Stimulated activated CD4-positive, alpha-beta T cell treated with anti-CD3 and anti-CD28 coated beads, Interleukin-4, amount 100 ng/mL, for 1 hour (primary cell): ENCODE data around the gene N4BP2L1.
"Not testable (repeated sequence)": the region's sequence is repeated elsewhere in the genome, so short reads cannot be mapped to it uniquely, and the experiment has no call there.

ENCODE experiments used
- DNase-seq: peaks from one replicate; pipeline ENCODE4 v3.0.0-alpha.2; 2020

Gene N4BP2L1

DNA sequence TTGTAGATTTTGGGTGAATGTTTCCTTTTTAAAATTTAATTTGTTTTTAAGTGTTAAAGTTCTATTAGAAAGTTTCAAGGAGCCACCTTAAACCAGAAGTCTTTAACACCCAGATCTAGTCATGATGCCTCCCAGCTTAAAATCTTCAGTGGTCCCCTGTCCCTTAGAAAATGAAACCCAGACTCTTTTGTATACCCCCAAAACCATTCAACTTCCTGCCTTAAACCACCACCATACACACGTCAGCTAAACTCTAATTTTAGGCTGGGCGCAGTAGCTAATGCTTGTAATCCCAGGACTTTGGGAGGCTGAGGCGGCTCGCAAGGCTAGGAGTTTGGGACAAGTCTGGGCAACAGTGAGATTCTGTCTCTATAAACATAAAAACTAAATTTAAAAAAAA is 37.9 kb downstream of the N4BP2L1 start:
- DNase-seq: no peak

DNA sequence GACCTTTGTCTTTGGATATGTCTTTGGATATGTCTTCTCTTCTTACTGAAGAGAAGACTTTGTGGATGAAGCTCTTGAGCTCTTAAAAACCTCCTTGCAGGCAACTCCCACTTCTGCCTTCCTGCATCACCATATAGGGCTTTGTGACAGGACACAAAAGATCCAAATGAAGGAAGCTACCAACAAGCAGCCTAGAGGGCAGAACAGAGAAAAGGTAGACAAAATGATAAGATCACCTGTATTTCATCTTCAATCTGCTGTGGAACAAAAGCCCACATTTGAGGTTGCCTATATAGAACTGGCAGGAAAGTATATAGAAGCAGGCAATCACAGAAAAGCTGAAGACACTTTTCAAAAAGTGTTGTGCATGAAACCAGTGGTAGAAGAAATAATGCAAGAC is 42.5 kb downstream of the N4BP2L1 start:
- DNase-seq: no peak

DNA sequence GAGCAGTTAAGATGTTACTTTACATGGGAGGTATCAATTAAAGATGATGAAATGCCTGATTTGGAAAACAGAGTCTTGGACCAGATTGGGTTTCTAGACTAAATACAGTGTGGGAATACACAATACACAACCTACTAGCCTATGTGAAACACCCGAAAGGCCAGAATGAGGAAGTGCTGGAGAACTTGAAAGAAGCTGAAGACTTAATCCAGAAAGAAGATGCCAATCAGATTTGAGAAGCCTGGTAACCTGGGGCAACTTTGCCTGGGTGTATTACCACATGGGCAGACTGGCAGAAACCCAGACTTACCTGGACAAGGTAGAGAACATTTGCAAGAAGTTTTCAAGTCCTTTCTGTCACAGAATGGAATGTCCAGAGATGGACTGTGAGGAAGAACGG is 43.2 kb downstream of the N4BP2L1 start:
- no peak for DNase-seq

DNA sequence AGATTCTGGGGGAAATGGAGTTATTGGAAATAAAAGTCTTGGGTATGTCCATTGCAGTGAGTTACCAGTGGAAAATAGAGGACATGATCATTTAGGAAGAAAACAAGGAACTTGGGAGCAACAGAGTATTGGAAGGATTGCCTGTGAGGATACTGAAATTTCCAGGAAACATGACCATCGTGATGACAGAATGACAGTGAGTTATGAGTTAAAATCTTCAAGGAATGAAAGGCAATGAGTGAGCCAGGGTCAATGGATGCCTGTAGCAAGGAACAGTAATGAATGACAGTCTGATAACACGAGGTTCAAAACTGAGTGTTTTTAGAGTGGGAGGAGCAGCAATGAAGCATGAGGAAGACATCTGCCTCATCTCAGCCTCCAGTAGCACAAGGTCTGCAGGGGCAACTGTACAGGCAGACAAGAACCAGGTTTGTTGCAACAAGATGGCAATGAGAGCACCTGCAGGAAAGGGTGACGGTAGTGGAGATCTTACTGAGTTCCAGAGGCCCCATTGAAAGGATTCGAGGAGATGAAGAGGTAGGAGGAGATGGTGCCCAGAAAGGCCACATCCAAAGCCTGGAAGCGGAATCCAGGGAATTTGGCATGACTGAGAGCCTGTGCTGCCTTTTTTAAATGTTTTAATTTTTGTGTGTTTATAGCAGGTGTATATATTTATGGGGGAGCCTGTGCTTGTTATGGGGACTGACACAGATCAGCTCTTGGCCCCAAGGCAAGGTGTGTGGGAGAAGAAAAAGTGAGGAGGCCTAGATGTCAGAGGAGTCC is 43.9 kb downstream of the N4BP2L1 start:
- no peak for DNase-seq

DNA sequence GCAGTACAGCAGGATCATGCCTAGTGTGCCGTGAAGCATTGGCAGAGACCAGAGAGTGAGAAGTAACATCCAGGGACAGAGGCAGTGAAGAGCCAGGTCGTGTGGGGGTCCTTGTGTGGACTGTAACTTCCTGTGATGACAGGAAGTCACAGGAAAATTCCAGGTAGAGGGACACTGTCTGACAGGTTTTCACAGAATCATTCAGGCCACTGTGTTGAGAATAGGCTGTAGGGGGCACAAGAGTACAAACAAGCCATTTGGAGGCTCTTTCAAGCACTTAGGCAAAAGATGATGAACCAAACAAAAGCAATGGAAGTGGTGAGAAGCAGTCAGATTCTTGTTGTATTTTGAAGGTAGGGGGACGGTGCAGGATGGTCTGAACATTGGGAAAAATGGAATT is 46.4 kb downstream of the N4BP2L1 start:
- no peak for DNase-seq

DNA sequence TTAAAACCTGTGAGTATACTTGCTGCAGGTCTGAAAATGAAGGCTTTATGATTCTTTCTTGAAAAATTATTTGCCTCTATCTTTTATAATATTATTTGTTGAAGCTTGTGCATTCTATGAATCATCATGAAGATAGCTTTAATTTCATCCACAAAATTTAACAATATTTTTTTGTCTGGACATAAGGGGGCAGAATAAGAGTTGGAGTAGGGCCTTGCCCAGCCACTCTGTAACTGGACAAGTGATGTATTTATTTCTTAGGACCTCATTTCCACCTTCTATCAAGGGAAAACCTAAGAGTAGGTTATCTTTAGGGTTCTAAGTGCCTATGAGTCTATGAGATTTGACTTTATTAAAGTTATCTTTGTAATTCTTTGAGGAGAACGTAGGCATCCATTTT is 49.9 kb downstream of the N4BP2L1 start:
- DNase-seq: no peak

DNA sequence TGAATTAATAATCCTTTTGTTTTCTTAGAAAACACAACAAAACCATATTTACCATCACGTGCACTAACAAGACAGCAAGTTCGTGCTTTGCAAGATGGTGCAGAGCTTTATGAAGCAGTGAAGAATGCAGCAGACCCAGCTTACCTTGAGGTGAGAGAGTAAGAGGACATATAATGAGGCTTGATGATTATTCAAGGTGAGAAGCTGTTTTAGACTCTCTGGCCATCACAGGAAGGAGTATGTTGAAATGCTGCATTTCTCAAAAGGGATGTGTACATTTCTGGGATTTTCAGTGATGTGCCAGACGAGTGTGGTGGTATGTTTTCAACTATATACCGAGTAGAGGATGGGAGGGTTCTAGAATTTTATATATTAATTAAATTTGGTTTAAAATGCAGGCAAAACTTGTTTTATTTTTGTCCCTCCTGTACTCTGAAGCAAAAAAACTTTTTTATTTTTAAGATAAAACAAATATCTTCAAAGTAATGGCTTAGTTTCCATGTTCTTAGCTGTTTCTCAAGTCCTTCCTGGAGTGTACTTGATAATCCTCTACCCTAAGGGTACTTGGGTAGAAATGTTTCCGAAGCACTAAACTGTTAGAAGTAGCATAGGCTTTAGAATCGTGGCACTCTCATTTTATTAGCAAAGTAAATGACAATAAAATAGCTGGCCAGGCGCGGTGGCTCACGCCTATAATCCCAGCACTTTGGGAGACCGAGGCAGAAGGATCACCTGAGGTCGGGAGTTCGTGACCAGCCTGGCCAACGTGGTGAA is 51.1 kb downstream of the N4BP2L1 start:
- DNase-seq: no peak

DNA sequence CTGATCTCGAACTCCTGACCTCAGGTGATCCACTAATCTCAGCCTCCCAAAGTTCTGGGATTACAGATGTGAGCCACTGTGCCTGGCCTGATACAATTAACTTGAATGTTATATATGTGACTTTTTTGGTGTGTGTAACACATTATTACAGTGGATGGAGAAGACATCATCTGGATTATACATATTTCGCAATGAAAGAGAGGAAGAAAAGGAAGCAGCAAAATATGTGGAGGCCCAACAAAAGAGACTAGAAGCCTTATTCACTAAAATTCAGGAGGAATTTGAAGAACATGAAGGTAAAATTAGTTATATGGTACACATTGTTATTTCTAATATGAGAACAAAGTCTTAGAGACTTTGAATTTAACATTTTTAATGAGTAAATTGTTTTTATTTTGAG is 57.1 kb downstream of the N4BP2L1 start:
- no peak for DNase-seq

DNA sequence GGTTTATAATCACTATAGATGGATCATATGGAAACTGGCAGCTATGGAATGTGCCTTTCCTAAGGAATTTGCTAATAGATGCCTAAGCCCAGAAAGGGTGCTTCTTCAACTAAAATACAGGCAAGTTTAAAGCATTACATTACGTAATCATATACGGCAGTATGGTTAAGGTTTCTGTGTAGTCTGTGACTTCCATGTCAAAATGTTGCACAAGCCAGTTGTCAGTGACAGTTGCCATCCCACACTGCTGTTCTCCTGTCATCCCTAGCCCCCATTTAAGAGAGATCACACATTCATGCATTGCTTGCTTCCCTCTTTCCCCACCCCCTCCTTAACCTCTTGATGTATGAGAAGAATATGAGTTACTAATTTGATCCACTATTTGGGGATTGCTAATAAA is 65.4 kb downstream of the N4BP2L1 start:
- no peak for DNase-seq

DNA sequence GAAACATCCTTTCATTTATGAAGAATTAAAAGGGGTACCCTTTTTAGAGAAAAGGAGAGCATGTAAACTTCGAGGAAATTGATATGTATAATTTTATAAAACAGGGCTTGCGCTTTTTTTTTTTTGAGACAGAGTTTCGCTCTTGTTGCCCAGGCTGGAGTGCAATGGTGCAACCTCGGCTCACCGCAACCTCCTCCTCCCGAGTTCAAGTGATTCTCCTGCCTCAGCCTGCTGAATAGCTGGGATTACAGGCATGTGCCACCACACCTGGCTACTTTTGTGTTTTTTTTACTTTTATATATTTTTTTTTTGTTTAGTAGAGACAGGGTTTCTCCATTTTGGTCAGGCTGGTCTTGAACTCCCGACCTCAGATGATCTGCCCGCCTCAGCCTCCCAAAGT is 72.0 kb downstream of the N4BP2L1 start:
- DNase-seq: not testable (repeated sequence)

DNA sequence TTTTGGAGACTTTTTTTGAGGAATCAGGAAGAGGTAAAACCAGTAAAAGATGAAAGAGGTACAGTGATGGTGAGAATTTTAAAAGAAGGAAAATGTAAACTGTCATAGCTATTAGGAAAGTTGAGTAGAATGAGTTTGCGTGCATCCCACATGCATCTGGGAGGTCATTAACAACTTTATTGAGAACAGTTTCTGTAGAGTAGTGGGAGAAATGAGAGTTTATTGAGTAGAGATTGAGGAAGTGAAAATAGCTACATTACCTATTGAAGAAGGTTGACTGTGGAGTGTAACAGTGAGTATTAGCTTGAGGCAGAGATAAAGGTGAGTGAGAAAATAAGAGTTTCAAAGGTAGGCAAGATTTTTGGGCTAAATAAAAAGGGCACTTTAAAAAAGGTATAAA is 73.9 kb downstream of the N4BP2L1 start:
- DNase-seq: no peak

DNA sequence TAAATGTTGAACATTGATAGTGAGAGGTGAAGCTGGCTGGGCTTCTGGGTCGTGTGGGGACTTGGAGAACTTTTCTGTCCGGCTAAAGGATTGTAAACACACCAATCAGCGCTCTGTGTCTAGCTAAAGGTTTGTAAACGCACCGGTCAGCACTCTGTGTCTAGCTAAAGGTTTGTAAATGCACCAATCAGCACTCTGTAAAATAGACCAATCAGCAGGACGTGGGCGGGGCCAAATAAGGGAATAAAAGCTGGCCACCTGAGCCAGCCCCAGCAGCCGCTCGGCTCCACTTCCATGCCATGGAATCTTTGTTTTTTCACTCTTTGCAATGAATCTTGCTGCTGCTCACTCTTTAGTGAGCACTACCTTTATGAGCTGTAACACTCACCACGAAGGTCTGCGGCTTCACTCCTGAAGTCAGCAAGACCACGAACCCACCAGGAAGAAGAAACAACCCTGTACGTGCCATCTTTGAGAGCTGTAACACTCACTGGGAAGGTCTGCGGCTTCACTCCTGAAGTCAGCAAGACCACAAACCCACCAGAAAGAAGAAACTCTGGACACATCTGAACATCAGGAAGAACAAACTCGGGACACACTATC is 77.0 kb downstream of the N4BP2L1 start:
- not testable (repeated sequence) for DNase-seq
